NCI-H2171 (cell line): Measurements from ENCODE around the gene NCOA7.
"Not testable (repeated sequence)": the region's sequence is repeated elsewhere in the genome, so short reads cannot be mapped to it uniquely, and the experiment has no call there.

Experiments
- DNase-seq: peaks from one replicate; lab custom pipeline; 2025; lab: John Stamatoyannopoulos, UW

The NCOA7 gene

GRCh38 chr6:125791151-125791819 lies 525 bp downstream of the NCOA7 start:
- peak; percentile 34 for DNase-seq

GRCh38 chr6:125791820-125792165 lies 1.0 kb downstream of the NCOA7 start:
- DNase-seq = no peak

DNA sequence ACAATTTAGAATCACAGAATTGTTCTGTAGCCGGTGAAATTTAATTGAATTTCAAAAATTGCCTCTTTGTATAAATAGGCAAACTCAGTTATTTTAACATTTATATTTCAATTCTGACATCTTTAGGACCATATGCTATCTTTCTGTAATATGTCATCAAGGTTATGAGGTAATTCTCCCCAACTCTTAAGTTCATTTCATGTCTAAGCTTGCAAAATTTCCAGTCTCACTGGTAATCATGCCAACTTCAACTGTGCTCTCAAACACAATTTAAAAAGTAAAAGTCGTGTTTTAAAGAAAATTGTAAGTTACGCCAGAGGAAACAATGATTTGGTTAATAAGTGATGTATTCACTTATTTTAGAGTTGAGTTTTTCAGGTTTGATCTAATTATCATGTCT lies 1.4 kb downstream of the NCOA7 start:
- no peak for DNase-seq

GRCh38 chr6:125792680-125793079 lies 1.9 kb downstream of the NCOA7 start:
- no peak for DNase-seq

DNA sequence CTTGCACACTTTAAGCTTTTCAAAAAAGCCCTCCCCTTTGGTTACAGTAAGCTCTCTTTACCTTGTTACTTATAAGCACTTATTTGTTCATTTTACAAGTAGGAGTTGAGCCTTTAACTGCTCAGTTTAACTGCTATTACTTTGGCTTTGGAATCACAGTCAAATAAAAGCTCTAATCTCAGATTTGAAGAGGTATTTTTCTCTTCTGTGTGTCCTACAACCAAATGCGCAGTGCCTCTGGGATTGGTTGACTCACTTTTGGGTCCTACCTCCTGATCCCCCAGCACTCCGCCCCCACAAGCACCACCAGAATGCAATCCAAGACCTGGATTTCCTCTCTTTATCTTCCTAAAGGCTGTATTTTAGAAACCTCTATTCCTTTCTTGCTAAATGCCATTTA lies 2.5 kb downstream of the NCOA7 start:
- no peak for DNase-seq

GRCh38 chr6:125793863-125794262 lies 3.1 kb downstream of the NCOA7 start:
- DNase-seq = no peak

GRCh38 chr6:125794342-125795137 lies 3.8 kb downstream of the NCOA7 start:
- DNase-seq = no peak

- no peak for DNase-seq
Measured at GRCh38 chr6:125795301-125795700, 4.5 kb downstream of the NCOA7 start.

DNA sequence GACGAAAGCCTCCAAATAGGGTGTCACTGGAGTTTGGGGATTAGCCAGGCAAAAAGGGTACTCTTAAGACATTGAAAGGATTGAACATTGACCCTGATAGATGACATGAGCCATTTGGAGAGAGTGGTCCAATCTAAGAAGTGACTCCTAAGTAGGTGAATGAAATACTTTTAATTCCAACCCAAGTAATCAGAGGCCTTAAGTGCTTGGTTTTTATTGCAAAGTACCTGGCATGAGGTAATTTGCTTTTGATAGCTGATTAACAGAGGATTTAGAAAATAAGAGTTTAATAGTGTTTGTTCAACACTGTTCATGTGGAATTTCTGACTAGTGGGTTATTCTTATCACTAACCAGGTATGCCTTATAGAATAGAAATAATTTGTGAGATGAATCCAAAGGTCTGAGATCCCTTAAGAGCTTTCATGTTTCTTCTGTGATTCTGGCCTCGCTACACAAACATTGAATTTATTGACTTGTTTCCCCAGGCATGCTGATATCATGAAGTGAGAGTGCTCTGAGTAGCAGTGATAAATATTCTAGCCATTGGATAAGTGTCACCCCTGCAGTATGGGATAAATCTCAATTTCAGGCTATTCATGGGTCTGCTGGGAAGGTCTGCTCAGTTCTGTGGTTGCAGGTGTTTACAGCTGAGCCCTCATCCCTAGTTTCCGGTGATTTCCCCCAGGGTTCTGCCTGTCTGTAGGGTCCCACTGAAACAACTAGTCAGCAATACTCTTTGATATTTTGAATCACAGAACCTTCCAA lies 6.5 kb downstream of the NCOA7 start:
- no peak for DNase-seq

DNA sequence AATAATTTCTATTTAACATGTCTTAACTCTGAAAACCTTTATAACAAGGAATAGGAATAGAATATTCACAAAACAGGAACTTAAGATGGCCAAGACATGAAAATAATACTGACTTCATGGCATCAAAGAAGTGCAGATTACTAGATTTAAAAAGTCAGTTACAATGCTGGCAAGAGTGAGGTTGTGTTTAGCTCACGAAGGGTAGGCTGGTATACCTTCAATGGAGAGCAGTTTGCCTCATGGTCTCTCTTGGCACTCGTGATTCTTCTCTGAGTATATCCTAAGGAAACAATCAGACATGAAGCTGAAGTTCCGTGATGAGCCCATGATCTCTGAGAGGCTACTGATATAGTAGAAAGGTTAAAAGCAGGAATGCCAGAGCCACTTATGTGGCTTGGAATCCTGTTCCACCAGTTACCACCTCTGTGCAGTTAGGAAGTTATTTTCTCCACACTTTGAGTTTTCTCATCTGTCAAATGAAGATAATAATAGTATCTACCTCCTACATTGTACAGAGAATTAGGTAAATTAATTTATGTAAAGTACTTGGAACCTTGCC lies 7.2 kb downstream of the NCOA7 start:
- DNase-seq = no peak

DNA sequence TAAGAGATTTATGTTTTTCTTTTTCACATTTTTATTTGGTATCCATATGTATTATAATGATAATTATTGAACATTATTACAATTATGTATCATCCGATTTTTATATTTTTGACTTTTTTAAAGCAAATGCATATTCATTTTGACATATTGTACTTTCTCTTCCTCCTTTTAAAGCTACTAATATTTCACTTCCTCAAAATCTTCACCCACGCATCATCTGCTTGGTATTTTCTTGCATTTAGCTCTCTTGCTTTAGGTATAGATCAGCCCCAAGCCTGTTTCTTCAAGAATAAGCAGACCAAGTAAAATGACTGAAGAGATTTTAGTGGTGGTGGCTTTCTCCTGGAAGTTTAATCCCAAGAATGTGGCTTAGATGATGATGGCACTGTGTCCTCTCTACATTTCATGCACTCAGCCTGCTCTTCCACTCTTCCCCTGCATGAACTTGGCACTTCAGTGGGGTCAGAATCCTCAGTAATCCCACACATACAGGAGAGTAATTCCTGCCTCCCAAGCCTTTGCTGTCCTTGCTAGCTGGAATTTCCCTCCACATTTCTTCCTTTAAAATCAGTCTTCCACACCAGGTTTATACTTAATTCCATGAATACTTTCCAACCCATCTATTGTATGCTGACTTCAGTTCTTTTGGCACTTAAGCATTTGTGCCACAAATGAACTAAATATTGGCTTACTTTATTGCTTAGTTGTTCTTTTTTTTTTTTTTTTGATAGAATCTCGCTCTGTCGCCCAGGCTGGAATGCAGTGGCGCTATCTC lies 8.2 kb downstream of the NCOA7 start:
- no peak for DNase-seq

DNA sequence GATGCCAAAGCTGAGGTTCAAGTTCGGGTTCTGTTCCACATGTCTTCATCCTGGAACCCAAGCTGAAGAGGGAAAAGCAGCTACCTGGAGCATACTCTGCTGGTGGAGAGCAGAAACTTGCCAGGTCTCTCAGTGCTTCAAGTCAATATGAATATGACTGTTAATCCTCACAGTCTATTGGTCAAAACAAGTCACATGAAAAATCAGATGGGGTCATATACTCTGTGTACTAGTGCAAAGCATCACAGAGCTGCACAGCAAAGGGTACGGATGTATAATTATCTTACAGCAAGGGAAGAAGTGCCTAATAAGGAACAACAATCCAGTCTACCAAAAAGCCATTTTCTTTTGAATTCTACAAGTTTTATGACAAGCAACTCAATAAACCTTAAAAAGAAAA lies 11.6 kb downstream of the NCOA7 start:
- DNase-seq = no peak

GRCh38 chr6:125802943-125803377 lies 12.2 kb downstream of the NCOA7 start:
- no peak for DNase-seq

DNA sequence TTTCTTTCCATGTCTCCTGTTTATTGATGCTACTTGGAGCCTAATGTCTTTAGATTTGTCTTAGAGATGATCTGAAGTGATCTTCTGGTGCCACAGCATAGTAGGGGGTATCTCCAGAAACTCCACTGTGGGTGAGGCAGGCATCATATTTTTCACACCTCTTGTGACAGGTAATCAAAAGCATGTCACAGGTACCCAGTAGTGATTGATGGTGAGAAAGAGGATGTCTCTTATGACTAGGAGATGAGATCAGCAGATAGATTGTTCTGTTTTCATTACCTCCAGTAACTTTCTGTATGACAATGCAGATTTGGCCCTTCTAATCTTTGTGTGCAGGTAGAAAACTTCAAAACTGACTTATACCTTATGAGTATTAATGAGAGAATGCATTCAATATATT lies 13.5 kb downstream of the NCOA7 start:
- no peak for DNase-seq

- DNase-seq = not testable (repeated sequence)
Measured at GRCh38 chr6:125804866-125805425, 14.2 kb downstream of the NCOA7 start.

DNA sequence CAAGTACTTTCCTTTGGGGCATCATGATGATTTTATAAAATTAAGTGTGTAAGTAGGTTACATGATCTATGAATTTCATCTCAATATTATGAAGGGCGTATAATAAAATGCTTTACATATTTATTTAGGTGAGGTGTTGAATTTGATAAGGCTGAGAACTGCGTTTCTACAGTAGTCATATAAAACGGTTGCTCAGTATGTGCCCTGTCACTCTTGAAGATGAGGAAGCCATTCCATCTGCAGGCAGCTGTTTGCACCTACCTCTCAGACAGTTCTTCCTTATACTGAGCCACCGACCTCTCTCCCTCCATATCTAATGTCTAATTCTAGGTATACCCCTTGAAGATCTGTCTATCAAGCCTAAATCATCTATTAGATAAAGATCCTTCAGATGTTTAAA lies 16.1 kb downstream of the NCOA7 start:
- DNase-seq = no peak

DNA sequence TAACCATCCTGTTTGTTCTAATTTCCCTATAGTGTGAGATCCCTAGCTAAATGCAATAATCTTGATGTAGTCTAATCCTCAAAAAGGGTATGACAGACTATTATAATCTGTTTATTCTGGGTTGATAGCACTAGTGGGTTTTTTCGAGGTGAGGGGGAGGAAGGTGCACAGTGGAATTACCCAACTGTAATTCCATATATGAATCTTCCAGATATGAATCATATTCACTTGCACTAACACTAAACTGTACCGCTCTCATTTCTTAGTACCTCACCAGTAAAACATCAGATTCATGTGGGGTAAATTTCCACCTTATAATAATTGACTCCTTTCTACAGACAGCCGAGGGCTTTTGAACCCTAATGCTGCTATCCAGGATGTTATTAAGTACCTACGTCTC lies 16.5 kb downstream of the NCOA7 start:
- DNase-seq = no peak

GRCh38 chr6:125808060-125808459 lies 17.3 kb downstream of the NCOA7 start:
- DNase-seq = no peak

DNA sequence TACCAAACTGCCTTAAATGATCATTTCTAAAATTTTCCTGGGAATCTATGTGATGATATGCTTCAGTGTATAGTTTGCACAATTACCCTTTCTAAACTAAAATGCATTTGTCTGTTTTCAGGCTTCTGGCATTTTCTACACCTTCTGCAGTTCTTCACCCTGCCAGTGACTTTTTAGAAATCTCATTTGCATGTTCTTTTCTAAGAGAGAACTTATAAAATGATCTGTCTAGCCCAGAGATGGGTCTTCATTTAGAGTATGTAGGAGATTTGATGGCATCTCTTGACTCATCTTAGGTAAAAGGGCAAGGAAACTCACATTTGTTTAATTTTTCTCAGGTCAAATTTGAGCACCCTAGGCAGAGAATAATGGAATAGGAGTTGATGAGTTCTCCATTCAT lies 17.8 kb downstream of the NCOA7 start:
- no peak for DNase-seq

- no peak for DNase-seq
Measured at GRCh38 chr6:125809570-125810170, 18.9 kb downstream of the NCOA7 start.

- DNase-seq = peak; percentile 13
Measured at GRCh38 chr6:125810445-125810844, 19.7 kb downstream of the NCOA7 start.
